Stimulated activated CD4-positive, alpha-beta T cell treated with anti-CD3 and anti-CD28 coated beads, Interleukin-15, amount 100 ng/mL, for 48 hours (primary cell): Measurements from ENCODE around the gene ATP8B3.
A peak's percentile ranks its signal among the peaks of the same experiment; 100 is the strongest.

Experiments used
- DNase-seq, 2 donors: peaks; one replicate each; pipeline ENCODE4 v3.0.0-alpha.2; 2020; ENCODE audit warnings: low read depth in 2 of 2

ATP8B3 gene

DNA sequence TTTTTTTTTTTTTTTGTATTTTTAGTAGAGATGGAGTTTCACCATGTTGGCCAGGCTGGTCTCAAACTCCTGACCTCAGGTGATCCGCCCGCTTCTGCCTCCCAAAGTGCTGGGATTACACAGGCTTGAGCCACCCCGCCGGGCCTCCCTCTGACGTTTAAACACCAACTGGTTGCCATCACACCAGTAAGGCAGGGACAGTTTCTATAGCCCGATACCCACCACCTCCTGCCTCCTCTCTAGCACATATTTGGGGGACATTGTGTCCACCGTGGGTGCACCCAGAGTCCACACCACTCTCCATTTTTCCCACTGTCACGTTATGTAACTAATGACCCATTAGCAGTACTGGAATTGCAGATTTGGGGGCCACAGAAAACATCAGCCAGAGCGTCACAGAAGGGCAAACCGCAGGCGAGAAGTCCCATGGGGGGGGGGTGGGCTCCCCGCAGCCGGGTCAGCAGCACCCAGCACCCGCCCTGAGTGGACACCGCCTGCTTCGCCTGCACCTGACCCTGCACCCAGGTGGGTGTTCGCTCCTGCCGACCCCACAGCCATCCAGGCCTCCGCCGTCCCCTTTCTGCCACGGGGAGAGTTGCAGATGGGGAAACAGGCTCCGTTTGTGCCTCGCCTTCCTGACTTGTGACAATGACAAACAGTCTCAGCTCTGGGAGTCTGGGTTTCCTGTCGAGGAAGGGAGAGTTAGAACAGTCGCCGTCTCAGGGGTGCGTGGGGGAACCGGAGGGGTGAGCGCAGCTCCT is 55.2 kb downstream of the ATP8B3 start:
- no peak for DNase-seq

DNA sequence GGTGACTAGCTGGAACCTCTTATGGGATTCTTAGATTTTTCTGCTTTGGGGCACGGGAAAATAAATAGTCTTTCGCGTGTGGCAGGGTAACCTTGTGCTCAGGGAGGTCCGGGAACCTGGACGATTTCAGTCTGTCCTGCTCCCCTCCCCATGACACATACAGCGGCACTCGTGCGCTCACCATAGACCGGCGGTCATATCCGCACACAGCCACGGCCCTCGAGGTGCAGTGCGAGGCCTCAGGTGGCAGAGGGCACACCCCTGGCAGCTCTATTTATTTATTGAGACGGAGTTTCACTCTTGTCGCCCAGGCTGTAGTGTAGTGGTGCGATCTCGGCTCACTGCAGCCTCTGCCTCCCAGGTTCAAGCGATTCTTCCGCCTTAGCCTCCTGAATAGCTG is 55.8 kb downstream of the ATP8B3 start:
- DNase-seq: no peak

DNA sequence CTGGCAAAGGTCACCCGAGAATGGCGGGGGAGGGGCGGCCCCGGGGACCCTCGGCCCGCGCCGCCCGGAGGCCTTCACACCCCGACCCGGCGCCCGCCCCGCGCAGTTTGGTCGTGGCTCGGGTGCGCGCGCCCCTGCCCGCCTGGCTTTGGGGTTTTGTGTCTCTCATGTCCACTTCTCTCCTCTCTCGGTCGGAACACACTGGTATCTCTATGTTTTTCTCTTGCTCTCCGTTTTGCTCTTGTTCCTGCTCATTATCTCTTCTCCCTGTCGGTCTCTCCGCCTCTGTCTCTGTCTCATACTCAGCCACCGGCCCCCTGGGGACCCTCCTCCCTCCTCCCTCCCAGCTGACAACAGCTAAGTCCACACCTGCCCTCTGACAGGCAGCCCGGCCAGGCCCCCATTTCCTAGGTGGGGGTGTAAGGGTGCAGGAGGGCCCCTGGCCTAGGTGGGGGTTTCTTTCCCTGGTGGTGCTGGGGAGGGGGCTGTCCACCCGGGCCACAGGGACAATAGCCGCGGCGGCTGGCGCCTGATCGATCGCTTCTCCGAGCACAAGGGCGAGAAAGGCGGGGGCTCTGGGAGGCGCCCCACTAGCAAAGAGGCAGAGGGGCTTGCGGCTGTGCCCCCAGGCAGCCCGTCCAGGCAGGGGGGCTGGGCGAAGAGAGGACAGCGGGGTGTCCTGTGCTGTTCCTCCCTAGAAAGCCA is 56.5 kb downstream of the ATP8B3 start:
- no peak for DNase-seq

DNA sequence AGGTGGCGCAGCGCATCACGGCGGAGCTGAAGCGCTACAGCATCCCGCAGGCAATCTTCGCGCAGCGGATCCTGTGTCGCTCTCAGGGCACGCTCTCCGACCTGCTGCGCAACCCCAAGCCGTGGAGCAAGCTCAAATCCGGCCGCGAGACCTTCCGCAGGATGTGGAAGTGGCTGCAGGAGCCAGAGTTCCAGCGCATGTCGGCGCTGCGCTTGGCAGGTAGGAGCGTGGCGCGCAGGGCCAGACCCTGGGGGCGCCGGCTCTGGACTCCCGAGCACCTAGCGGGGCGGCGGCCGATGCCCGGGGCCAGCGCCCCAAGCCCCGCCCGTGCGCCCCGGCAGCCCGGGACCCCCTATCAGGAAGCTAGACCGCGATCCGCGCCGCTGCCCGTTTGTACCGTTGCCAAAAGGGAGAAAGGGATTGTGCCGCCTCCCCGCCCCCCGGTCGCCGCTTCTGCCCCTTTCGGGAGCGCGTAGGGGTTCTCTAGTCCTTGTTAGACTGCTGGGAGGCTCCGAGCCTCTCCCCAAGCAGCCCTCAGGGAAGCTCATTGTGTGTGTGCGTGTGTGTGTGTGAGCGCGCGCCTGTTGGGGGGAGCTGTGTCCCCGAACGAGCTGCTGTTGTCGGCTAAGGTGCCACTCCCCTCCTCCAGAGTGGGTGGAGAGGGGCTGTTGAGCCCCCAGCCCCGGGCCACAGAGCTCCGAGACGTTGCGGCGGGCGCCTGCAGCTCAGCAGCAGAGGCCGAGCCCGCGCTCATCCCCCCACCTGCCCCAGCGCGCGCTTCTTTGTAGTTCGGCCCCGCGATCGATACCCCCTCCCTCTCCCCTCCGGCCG is 57.2 kb downstream of the ATP8B3 start:
- DNase-seq: no peak

DNA sequence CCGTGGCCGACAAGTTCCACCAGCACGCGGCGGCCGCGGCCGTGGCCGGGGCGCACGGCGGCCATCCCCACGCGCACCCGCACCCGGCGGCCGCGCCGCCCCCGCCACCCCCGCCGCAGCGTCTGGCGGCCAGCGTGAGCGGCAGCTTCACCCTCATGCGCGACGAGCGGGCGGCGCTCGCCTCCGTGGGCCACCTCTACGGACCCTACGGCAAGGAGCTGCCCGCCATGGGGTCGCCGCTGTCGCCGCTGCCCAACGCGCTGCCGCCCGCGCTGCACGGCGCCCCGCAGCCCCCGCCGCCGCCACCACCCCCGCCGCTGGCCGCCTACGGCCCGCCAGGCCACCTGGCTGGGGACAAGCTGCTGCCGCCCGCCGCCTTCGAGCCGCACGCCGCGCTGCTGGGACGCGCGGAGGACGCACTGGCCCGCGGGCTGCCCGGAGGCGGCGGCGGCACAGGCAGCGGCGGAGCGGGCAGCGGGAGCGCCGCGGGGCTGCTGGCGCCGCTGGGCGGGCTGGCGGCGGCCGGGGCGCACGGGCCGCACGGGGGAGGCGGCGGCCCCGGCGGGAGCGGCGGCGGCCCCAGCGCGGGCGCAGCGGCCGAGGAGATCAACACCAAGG is 57.9 kb downstream of the ATP8B3 start:
- DNase-seq: no peak

DNA sequence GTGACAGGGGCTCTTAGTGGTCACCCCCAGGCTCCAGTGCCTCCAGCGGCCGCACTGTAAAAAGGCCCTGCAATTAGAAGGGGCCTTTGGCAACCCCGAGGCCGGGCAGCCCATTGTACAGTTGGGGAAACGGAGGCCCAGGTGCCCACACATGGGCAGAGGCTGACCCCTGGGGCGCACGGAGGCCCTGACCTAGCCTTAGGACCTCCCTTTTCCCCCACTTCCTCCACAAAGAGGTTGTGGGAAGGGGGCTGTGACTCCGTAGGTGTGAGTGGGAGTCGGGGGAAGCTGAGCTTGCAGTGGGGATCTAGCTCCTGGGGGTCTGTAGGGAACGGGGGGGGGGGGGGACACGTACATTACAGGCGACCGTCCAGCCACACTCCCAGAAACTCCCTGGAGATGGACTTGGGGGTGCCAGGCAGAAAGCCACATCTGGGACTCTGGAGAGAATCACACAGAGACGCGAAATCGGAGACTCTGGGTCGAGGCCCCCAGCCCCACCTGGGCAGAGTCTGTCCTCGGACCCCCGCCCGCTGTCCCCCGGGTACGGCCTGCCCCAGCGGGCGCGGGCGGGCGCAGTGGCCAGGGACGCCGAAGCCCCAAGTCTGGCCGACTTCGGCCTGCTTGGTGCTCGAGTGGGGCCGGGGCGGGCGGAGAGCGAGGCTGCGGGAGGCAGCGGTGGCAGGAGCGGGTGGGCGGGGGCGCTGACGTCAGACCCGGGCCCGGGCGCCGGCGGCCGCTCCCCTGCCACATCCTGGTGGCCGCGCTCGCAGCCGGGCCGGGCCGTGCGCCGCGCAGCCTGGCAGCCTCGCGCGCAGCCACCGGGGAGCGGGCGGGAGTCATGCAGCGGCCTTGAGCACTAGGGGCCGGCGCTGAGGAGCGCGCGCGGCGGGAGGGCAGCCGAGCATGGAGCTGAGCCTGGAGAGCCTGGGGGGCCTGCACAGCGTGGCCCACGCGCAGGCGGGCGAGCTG is 59.0 kb downstream of the ATP8B3 start, which contains the start of gene ONECUT3:
Gene ONECUT3, plus strand, starts transcription at position 750 of the 972 bp plus-strand sequence. Its CDS starts 157 bp downstream, at position 907.
- no peak for DNase-seq

DNA sequence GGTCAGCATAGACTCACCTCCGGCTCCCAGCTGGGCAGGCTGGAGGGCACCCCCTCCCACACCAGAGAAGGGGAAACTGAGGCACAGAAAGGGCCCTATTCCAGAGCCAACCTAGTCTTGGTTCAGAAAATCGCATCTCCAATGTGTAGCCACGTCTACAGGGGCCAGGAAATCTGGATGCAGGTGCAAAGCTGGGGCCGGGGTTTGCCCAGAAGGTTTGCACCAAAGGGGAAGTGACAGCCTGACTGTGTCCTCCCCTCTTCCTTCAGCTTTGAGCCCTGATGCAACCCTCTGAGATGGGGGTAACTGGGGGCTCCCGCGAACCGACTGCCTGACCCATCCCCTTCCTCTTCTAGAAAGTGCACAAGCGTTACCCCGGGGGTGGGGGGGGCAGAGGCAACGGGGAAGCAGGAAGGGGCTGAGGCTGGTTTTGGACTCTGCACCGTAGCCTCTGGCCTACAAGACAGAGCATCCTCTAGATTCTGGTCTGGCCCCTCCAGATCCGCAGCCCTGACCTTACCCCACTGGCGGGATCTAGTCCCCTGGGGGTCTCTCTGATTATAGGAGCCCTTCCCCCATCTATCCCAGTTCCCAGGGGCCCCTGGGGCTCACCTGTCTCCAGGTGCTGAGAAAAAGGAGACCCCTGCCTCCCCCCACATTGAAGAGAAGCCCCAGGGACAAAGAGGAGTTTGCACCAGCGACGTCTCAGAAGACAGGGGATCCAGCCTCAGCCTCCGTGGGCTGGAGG is 59.9 kb downstream of the ATP8B3 start:
- no peak for DNase-seq

DNA sequence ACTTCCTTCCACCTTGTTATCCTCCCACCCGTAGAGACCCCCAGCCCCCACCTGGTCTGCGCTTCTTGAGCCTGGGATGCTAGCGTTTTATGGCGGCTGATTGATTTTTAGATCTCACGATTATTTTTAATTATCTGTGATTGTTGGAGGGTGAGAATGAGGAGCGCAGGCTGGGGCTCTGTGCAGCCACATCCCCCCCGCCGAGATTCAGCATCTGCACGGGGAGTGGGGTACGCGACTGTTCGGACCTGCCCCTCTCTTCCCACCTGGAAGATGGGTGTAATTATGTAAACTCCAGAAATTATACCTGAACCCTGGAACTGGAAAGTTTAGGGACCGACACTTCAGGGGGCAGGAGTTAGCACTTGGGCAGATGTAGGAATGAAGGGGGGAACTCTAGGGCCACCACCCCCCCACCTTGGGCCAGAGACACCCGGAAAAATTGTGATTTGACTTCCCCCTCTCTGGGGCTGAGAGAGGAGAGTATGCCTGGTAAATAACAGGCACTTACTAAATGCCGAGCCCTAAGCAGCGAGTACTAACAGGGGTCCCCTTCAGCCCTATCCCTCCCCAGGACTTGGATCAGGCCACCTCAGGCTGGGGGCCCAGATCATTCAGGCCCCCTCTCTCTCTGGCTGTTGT is 60.6 kb downstream of the ATP8B3 start:
- no peak for DNase-seq

DNA sequence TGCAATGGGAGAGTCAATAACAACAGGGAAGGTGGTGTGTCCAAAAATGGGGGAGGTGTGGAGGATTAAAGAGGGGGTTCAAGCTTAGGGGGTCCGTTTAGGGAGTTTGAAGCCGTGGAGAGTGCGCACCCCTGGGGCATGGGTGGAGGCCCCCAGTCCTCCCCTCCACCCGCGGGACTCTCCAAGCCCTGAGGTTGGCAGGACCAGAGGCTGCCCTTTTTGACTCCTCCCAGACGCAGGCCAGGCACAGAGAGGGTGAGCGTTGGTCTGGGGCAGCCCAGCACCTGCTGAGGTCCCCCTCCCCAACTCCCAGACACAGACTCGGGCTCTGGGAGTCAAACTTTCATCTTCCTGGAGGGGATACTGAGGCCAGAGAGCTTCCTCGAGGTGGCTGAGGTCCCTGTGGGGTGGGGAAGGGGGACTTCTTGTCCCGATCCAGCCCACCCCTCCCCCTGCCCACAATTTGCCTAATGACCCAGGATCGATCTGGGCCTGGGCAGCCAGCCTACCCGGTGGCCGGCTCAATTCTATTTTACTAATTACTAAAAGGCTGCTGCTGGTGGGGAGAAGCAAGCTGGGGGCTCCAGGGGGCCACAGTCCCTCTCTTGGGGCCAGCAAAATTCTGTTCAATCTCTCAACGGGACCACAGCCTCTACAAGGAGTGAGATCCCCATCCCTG is 61.6 kb downstream of the ATP8B3 start:
- DNase-seq: no peak

DNA sequence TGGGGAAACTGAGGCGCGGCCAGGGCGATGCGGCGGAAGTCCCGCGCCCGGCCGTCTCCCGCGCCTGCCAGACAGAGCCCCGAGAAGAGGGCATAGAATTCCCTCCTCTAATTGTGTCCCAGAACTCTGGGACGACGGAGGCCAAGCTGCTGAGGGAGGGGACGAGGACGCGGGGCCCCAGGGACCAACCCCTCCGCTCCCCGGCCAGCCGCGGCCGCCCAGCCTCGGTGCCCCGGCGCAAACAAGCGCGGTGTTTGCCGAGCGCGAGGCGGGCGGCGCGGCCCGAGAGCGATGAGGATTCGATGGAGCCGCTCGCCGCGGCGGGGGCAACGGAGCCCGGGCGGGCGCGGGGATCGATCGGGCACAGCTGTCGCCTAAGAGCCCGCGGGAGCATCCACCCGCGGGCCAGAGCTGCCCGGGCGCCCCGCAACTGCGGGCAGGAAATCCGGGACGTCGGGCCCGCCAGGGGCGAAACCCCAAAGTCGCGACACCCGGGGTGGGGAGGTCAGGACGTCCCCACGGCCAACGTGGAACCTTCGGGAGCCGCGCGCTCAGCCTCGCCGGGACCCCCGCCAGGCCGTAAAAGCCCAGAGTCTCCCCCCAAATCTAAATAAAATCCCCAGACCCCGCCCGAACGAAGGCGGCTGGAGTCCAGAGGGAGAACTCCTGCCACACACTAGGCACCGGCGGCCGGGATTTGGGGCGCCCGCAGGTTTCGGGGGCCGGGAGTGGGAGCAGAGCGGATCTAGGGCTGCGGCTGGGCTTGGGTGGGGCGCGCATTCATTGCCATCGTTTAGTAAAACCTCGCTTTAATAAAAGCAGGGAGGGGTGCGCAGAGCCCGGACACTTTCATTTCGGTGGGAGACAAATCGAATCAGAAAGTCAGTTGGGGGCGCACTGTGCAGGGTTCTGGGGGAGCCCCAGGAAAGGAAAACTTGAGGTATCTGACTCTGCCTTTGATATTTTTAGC is 62.4 kb downstream of the ATP8B3 start:
- no peak for DNase-seq

DNA sequence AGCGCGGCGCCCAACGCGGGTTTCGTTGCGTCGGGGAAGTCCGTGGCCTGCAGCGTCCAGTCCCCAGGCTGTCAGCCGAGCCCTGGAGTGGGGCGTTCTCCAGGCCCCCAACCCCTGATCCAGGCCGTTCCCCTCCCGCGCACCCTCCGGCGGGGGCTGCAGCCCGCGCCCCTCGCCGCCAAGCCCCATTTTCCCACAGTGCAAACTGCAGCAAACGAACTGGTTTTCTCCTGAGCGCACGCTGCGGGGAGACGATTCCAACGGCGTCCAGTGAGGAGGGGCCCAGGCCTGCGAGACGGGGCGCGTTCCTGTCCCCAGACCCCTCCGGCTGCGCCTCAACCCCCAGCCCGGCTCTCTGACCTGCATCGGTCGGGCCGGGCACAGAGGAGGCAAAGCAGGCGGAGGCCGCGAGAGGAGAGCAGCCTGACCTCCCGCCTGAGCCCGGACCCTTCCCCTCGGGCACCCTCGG is 63.2 kb downstream of the ATP8B3 start:
- no peak for DNase-seq

DNA sequence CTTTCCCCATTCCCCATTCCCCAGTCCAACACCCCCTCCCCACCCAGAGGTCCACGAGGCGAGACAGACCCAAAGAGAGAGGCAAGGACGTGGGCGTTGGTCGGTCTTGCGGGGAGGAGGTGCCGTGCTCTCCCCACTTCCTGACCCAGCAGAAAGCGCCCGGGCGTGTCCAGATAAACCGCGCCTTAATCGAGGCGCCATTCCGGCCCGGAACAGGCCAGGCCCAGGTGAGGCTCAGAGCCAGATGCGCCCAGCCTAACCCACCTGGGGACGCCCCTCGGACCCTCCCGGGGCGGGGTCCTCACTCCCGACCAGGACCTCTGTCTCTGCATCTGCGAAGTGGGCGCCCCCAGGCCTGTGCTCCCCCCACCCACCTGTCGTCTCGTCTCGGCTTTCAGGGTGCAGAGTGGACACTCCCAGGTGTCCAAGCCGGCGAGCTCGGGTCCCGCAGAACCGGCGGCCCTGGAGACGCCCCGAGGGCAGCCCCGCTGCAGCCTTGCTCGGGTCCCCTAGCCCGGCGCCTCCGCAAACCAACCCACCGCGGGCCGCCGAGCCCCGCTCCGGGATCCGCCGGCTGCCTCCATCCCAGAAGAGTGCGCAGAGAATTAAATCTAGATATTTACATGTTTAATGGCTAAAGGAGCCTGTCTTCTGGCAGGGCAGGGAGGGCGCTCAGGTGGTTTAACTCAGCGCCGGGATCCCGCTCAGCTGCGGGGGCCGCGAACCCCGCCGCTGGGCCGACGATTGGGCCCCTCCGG is 63.8 kb downstream of the ATP8B3 start:
- DNase-seq: no peak

DNA sequence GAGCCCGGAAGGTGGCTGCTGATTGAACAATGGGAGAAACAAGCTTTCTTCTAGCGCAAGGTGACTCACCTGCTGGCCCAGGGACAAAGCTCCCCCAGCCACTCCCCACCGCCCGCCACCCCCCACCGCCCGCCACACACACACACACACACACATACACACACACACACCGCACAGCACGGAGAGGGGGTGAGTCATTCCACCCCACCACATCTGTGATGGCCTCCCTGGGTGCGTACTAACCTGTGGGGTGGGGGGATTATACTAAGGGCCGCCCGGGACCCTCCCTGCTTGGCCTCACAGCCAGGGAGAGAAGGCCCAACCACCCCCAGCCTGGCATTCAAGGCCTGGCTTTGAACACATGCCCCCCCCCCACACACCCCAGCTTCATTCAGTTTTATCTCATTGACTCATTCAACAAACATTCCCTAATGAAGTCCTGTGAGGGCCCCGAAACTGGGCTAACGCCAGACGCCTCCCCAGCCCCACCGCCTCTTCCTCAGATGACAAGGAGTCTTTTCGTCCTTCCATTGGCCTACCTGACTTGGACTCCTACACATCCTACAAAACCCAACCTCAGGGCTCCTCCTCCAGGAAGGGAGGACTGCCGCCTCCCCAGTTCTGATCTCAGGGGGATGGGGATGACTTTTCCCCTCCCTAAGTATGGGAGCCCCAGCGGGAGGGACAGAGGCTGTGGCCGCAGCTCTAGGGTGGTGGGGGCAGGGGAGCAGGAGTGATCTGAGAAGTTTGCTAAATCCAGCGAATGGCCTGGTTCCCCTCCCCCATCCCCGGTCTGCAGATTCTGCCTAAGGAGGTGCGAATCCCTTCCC is 64.6 kb downstream of the ATP8B3 start:
- DNase-seq: peak in 1 of 2 donors; percentile 30

DNA sequence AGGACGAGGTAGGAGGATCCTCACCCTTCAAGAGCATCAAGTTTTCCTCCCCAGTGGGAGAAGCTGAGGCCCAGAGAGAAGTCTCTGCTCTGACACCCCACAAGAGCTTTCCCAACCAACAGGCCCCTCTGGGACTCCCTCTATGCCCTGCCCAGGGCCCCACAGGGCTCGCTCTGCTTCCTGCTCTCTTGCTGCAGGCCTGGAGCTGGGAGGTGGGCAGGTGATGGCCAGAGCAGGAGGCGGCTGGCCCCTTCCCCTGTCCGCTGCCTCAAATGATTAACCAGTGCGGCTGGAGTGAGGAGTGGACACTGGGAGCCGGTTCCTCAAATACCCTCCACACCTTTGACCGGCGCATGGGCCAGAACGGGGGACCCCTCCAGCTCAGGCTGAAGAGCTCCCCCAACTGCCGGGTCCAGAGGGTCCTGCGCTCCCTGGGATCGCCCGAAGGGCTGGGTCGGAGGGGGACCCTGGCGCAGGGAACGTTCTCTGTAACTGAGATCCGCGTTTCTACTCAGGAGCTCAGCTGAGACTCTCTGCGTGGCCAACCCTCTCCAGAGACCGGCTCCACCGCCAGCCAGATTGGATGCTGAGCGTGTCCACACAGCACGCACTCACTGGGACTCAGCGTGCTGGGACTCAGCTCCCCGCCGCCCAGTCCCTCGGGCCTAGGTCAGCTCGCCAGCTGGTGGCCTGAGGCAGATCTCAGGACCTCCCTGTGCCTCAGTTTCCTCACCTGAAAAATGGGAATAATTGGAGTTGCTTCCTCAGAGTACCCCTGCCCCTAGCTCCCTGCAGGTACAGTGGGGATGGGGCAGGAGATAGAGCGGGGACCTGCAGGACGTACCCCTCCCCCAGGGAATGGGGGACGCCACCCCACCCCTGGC is 65.4 kb downstream of the ATP8B3 start:
- DNase-seq: no peak

DNA sequence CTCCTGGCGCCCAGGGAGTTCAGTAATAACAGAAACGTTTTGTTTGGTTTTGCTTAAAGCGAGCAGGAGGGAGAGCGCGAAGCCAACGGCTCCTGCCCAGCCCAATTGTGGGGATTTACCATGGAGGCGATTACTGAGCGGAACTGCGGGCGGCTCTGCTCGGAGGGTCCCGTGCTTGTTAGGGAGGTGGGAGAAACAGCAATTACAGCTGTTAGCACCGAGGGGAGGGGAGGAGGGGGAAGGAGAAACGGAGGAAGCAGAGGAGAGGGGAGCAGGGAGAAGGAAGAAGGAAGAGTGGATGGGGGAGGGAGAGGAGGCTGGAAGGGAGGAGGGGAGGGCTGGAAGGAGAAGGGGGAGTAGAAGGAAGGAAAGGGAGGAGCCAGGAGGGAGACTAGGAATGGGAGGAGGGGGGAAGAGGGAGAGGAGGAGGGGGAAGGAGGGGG is 66.5 kb downstream of the ATP8B3 start:
- no peak for DNase-seq
